ENCODE data around the gene ZBTB20. TPM values are rescaled to one million over a fixed set of nuclear protein-coding genes. Genes with fewer than 3 reads are reported as not detected.

The ZBTB20 gene
- total and polyA plus RNA-seq, 3 experiments from 2014 or later: 6.3 to 25.6 (median 6.5) TPM

GRCh38 chr3:115082260-115082659 is 64.8 kb downstream of the ZBTB20 start:
- Mint-ChIP-seq H3K9me3 (no peaks in the 10 kb centered on the region), H3K36me3 (peaks cover 0 to 5% (median 4%) of the 10 kb centered on the region in 3 donors), H3K27ac (no peak overlapping the region), H3K4me3 (no peak overlapping the region), H3K4me1 (peaks cover 27 to 76% (median 59%) of the 10 kb centered on the region in 3 donors), H3K27me3 (no peaks in the 10 kb centered on the region)
- DNase-seq: no peak
- Histone ChIP-seq H3K27ac (ENCODE audit: low read depth, low read length) (peak overlapping the region; percentile 7), H3K27me3 (ENCODE audit: insufficient read depth, low read length, poor library complexity, severe bottlenecking) (no peaks in the 10 kb centered on the region), H3K9me3 (ENCODE audit: low read length) (no peaks in the 10 kb centered on the region), H3K4me3 (ENCODE audit: low read length) (no peak overlapping the region), H3K36me3 (ENCODE audit: insufficient read depth, low read length) (no peaks in the 10 kb centered on the region), H3K4me1 (ENCODE audit: insufficient read depth, low read length) (no peaks in the 10 kb centered on the region)
- CTCF ChIA-PET: no interaction called here
- POLR2A ChIA-PET: no interaction called here

- H3K27ac Mint-ChIP-seq: no peak overlapping the region
- H3K36me3 Mint-ChIP-seq: peaks cover under 1 to 10% (median 6%) of the 10 kb centered on the region in 3 donors
- CTCF ChIA-PET: interaction anchor here (1.0 kb wide), 1 partner anchor 10 kb away, joined by 3 read pairs; no protein-coding TSS in a partner anchor
- Histone ChIP-seq H3K36me3 (ENCODE audit: insufficient read depth, low read length) (no peaks in the 10 kb centered on the region), H3K9me3 (ENCODE audit: low read length) (no peaks in the 10 kb centered on the region), H3K4me1 (ENCODE audit: insufficient read depth, low read length) (no peaks in the 10 kb centered on the region), H3K27me3 (ENCODE audit: insufficient read depth, low read length, poor library complexity, severe bottlenecking) (no peaks in the 10 kb centered on the region), H3K27ac (ENCODE audit: low read depth, low read length) (no peak overlapping the region), H3K4me3 (ENCODE audit: low read length) (no peak overlapping the region)
- peaks cover 26 to 75% (median 59%) of the 10 kb centered on the region in 3 donors for H3K4me1 Mint-ChIP-seq
- no peaks in the 10 kb centered on the region for H3K27me3 Mint-ChIP-seq
- no peak overlapping the region for H3K4me3 Mint-ChIP-seq
- no peaks in the 10 kb centered on the region for H3K9me3 Mint-ChIP-seq
- POLR2A ChIA-PET: no interaction called here
- DNase-seq: no peak
These were observed 65.6 kb downstream of the ZBTB20 start for GRCh38 chr3:115081444-115081843.

DNA sequence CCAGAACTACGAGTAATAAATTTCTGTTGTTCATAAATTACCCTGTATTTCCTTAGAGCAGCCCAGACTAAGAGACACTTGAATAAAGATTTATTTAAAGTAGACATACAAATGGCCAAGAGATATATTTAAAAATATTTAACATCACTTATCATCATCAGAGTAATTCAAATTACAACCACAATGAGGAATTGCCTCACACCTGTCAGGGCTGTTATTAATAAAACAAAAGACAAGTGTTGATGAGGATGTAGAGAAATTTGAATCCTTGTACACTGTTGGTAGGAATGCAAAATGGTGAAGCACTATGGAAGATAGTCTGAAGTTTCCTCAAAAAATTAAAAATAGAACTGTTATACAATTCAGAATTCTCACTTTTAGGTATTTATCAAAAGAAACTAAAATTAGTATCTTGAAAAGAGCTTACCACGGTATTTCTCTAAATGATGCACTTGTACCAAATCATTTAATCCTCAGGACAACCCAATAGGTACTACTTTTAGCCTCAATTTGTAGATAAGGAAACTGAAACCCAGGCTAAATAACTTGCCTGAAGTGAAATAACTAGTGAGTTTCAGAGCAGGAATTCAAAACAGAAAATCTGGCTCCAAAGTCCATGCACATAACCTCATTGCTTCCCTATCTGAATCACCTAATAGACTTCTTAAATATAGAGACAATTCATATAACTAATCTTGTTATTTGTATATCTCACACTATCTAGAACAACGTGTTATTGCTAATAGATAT is 69.4 kb downstream of the ZBTB20 start:
- H3K9me3 Mint-ChIP-seq: no peaks in the 10 kb centered on the region
- H3K27me3 Mint-ChIP-seq: no peaks in the 10 kb centered on the region
- POLR2A ChIA-PET: no interaction called here
- Histone ChIP-seq H3K9me3 (ENCODE audit: low read length) (no peaks in the 10 kb centered on the region), H3K27me3 (ENCODE audit: insufficient read depth, low read length, poor library complexity, severe bottlenecking) (no peaks in the 10 kb centered on the region), H3K4me3 (ENCODE audit: low read length) (no peak overlapping the region), H3K36me3 (ENCODE audit: insufficient read depth, low read length) (no peaks in the 10 kb centered on the region), H3K4me1 (ENCODE audit: insufficient read depth, low read length) (no peaks in the 10 kb centered on the region), H3K27ac (ENCODE audit: low read depth, low read length) (no peak overlapping the region)
- peaks cover 7 to 20% (median 13%) of the 10 kb centered on the region in 3 donors for H3K36me3 Mint-ChIP-seq
- H3K4me3 Mint-ChIP-seq: no peak overlapping the region
- no peak for DNase-seq
- peaks cover 25 to 66% (median 66%) of the 10 kb centered on the region in 3 donors for H3K4me1 Mint-ChIP-seq
- H3K27ac Mint-ChIP-seq: no peak overlapping the region
- CTCF ChIA-PET: interaction anchor here (1.3 kb wide), 1 partner anchor 14 kb away, joined by 3 read pairs; no protein-coding TSS in a partner anchor

GRCh38 chr3:115074502-115074901 is 72.6 kb downstream of the ZBTB20 start:
- ChIA-PET CTCF (no interaction called here), POLR2A (no interaction called here)
- no peak for DNase-seq
- no peak overlapping the region for H3K27ac ChIP-seq (ENCODE audit: low read depth, low read length)
- H3K27me3 ChIP-seq (ENCODE audit: insufficient read depth, low read length, poor library complexity, severe bottlenecking): no peaks in the 10 kb centered on the region
- Mint-ChIP-seq H3K4me3 (no peak overlapping the region), H3K36me3 (peaks cover 14 to 37% (median 21%) of the 10 kb centered on the region in 3 donors), H3K9me3 (no peaks in the 10 kb centered on the region), H3K27ac (no peak overlapping the region), H3K27me3 (no peaks in the 10 kb centered on the region), H3K4me1 (peaks cover 18 to 62% (median 59%) of the 10 kb centered on the region in 3 donors)
- H3K36me3 ChIP-seq (ENCODE audit: insufficient read depth, low read length): no peaks in the 10 kb centered on the region
- no peak overlapping the region for H3K4me3 ChIP-seq (ENCODE audit: low read length)
- peaks cover under 1% of the 10 kb centered on the region for H3K4me1 ChIP-seq (ENCODE audit: insufficient read depth, low read length)
- H3K9me3 ChIP-seq (ENCODE audit: low read length): no peaks in the 10 kb centered on the region

DNA sequence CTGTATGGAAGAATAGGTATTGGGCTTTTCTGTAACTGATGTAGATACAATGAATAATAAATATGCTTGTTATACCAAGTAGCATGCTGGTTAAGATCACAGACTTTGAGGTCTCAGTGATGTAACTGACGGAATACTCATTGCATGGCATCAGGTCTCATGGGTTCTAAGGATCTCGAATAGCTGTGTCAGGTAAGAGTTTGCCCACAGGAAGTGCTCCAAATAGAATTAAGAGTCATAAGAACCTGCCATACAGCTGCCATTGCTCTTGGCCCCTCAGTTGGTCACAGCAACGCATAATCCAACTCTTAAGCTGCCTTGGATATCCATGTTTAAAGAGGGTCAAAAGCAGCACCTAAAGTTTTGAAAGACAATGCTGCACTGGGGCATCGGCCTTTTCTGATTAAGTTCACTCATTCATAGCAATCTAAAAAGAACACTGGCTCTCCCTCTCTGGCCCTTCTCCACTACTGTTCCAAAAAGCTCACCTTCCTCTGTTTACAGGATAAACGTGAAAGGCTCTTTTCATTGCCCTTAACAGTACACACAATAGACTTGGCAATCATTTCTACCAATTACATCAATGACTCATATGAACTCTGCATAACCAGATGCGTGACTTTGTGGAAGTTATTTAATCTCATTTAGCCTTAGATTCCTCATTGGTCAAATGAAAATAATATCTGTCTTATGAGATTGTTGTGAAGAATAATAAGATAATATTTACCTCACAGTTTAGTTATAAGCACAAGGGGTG is 74.6 kb downstream of the ZBTB20 start:
- Histone ChIP-seq H3K27ac (ENCODE audit: low read depth, low read length) (no peak overlapping the region), H3K9me3 (ENCODE audit: low read length) (no peaks in the 10 kb centered on the region), H3K4me3 (ENCODE audit: low read length) (no peak overlapping the region), H3K4me1 (ENCODE audit: insufficient read depth, low read length) (peaks cover 9% of the 10 kb centered on the region), H3K27me3 (ENCODE audit: insufficient read depth, low read length, poor library complexity, severe bottlenecking) (no peaks in the 10 kb centered on the region), H3K36me3 (ENCODE audit: insufficient read depth, low read length) (no peaks in the 10 kb centered on the region)
- Mint-ChIP-seq H3K4me1 (peaks cover 22 to 61% (median 56%) of the 10 kb centered on the region in 3 donors), H3K9me3 (no peaks in the 10 kb centered on the region), H3K27ac (peak overlapping the region in 1 of 8 donors; percentile 48), H3K27me3 (no peaks in the 10 kb centered on the region), H3K4me3 (no peak overlapping the region), H3K36me3 (peaks cover 17 to 51% (median 21%) of the 10 kb centered on the region in 3 donors)
- POLR2A ChIA-PET: no interaction called here
- DNase-seq: no peak
- CTCF ChIA-PET: interaction anchor here (1.7 kb wide), 1 partner anchor 19 kb away, joined by 4 read pairs; no protein-coding TSS in a partner anchor

GRCh38 chr3:115071601-115072000 is 75.5 kb downstream of the ZBTB20 start:
- ChIA-PET POLR2A (no interaction called here), CTCF (no interaction called here)
- no peak overlapping the region for H3K27ac Mint-ChIP-seq
- H3K36me3 Mint-ChIP-seq: peaks cover 15 to 48% (median 21%) of the 10 kb centered on the region in 3 donors
- Histone ChIP-seq H3K36me3 (ENCODE audit: insufficient read depth, low read length) (no peaks in the 10 kb centered on the region), H3K4me3 (ENCODE audit: low read length) (no peak overlapping the region), H3K9me3 (ENCODE audit: low read length) (no peaks in the 10 kb centered on the region), H3K4me1 (ENCODE audit: insufficient read depth, low read length) (peaks cover 9% of the 10 kb centered on the region), H3K27me3 (ENCODE audit: insufficient read depth, low read length, poor library complexity, severe bottlenecking) (no peaks in the 10 kb centered on the region), H3K27ac (ENCODE audit: low read depth, low read length) (no peak overlapping the region)
- no peaks in the 10 kb centered on the region for H3K27me3 Mint-ChIP-seq
- no peak overlapping the region for H3K4me3 Mint-ChIP-seq
- no peak for DNase-seq
- H3K9me3 Mint-ChIP-seq: no peaks in the 10 kb centered on the region
- H3K4me1 Mint-ChIP-seq: peaks cover 20 to 55% (median 47%) of the 10 kb centered on the region in 3 donors

DNA sequence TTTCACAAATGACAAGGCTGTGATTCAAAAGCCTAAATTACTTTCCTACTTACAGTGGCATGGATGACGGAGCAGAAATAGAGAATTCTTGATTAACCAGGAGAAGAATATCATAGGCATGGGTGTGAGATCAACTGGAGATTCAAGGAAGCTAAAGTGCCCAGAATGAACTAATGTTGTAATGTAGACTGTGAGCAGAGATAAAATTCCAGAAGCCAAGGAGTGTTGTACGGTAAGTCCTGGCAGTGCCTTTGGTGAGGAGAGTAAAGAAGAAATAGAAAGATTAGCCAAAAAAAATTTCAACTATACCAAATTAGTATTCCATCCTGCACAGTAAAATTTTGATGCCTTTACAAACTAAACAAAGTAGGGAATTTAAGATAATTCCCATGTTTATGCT is 75.9 kb downstream of the ZBTB20 start:
- no peaks in the 10 kb centered on the region for H3K9me3 ChIP-seq (ENCODE audit: low read length)
- Mint-ChIP-seq H3K27ac (no peak overlapping the region), H3K36me3 (peaks cover 15 to 48% (median 22%) of the 10 kb centered on the region in 3 donors), H3K4me1 (peaks cover 23 to 55% (median 46%) of the 10 kb centered on the region in 3 donors), H3K9me3 (no peaks in the 10 kb centered on the region), H3K27me3 (no peaks in the 10 kb centered on the region), H3K4me3 (no peak overlapping the region)
- ChIA-PET CTCF (no interaction called here), POLR2A (no interaction called here)
- DNase-seq: no peak
- H3K27me3 ChIP-seq (ENCODE audit: insufficient read depth, low read length, poor library complexity, severe bottlenecking): no peaks in the 10 kb centered on the region
- H3K4me1 ChIP-seq (ENCODE audit: insufficient read depth, low read length): peaks cover 9% of the 10 kb centered on the region
- no peak overlapping the region for H3K27ac ChIP-seq (ENCODE audit: low read depth, low read length)
- no peak overlapping the region for H3K4me3 ChIP-seq (ENCODE audit: low read length)
- no peaks in the 10 kb centered on the region for H3K36me3 ChIP-seq (ENCODE audit: insufficient read depth, low read length)

DNA sequence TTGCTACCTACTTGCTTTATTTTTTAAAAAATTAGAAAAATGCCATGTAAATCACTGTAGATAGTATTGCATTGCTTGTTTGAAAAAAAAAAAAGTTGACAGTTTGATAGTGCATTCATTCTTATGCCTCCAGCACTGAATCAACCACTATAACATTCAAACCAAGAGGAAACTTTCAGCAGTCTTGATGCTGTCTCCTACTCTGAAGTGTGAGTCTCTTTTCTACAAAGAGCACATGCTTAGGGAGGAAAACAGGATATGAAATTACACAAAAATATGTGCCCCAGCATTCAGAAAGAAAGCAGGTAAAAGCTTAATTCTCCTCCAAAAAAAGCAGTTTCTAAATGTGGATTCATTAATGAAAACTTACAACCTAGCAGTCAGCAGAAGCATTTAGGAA is 78.3 kb downstream of the ZBTB20 start:
- ChIA-PET CTCF (no interaction called here), POLR2A (no interaction called here)
- no peaks in the 10 kb centered on the region for H3K27me3 Mint-ChIP-seq
- no peak overlapping the region for H3K27ac Mint-ChIP-seq
- no peaks in the 10 kb centered on the region for H3K9me3 Mint-ChIP-seq
- Histone ChIP-seq H3K27ac (ENCODE audit: low read depth, low read length) (no peak overlapping the region), H3K36me3 (ENCODE audit: insufficient read depth, low read length) (no peaks in the 10 kb centered on the region), H3K27me3 (ENCODE audit: insufficient read depth, low read length, poor library complexity, severe bottlenecking) (no peaks in the 10 kb centered on the region), H3K9me3 (ENCODE audit: low read length) (no peaks in the 10 kb centered on the region), H3K4me1 (ENCODE audit: insufficient read depth, low read length) (peaks cover 9% of the 10 kb centered on the region), H3K4me3 (ENCODE audit: low read length) (no peak overlapping the region)
- H3K4me3 Mint-ChIP-seq: no peak overlapping the region
- peaks cover 17 to 50% (median 32%) of the 10 kb centered on the region in 3 donors for H3K4me1 Mint-ChIP-seq
- peaks cover 13 to 43% (median 18%) of the 10 kb centered on the region in 3 donors for H3K36me3 Mint-ChIP-seq
- DNase-seq: no peak
